ENCODE data around the gene ADISSP.

The ADISSP gene

GRCh38 chr20:3735768-3736167 is 31.8 kb downstream of the ADISSP start:
- DNase-seq = no peak

GRCh38 chr20:3734111-3734843 is 33.3 kb downstream of the ADISSP start:
- DNase-seq = no peak

- DNase-seq = no peak
Observed at GRCh38 chr20:3733119-3733995, 34.2 kb downstream of the ADISSP start.

GRCh38 chr20:3732327-3733118 is 35.0 kb downstream of the ADISSP start, which contains the start of gene HSPA12B:
TSS of gene HSPA12B (plus strand) at chr20:3732685. CDS start at chr20:3738675, 5,990 bp downstream.
- DNase-seq = no peak

- no peak for DNase-seq
Observed at GRCh38 chr20:3731944-3732326, 35.6 kb downstream of the ADISSP start.

- no peak for DNase-seq
Observed at GRCh38 chr20:3730803-3731672, 36.5 kb downstream of the ADISSP start.

- no peak for DNase-seq
Observed at GRCh38 chr20:3729811-3730540, 37.6 kb downstream of the ADISSP start.

- DNase-seq = no peak
Observed at GRCh38 chr20:3729378-3729777, 38.2 kb downstream of the ADISSP start.

- no peak for DNase-seq
Observed at GRCh38 chr20:3728876-3729275, 38.7 kb downstream of the ADISSP start.

- DNase-seq = no peak
Observed at GRCh38 chr20:3728354-3728753, 39.2 kb downstream of the ADISSP start.

GRCh38 chr20:3727401-3728021 is 40.0 kb downstream of the ADISSP start:
- DNase-seq = no peak

GRCh38 chr20:3724356-3724755 is 43.2 kb downstream of the ADISSP start:
- DNase-seq = no peak

GRCh38 chr20:3723284-3723683 is 44.3 kb downstream of the ADISSP start:
- DNase-seq = no peak

- no peak for DNase-seq
Observed at GRCh38 chr20:3721912-3722311, 45.6 kb downstream of the ADISSP start.

- DNase-seq = no peak
Observed at GRCh38 chr20:3720626-3721025, 46.9 kb downstream of the ADISSP start.

GRCh38 chr20:3720068-3720467 is 47.5 kb downstream of the ADISSP start:
- no peak for DNase-seq

- DNase-seq = no peak
Observed at GRCh38 chr20:3719046-3719445, 48.5 kb downstream of the ADISSP start.

- DNase-seq = peak in 1 of 5 experiments; percentile 30
Observed at GRCh38 chr20:3716195-3716834, 51.2 kb downstream of the ADISSP start.

- no peak for DNase-seq
Observed at GRCh38 chr20:3714092-3714491, 53.5 kb downstream of the ADISSP start.

GRCh38 chr20:3712279-3712873 is 55.2 kb downstream of the ADISSP start, which contains the start of gene SIGLEC1:
TSS of gene SIGLEC1 (minus strand) at chr20:3712600. CDS start at chr20:3707128, 5,472 bp downstream.
- no peak for DNase-seq
